Naive B cell (primary cell): ENCODE data around the gene SBF1. TPM values are rescaled to one million over a fixed set of nuclear protein-coding genes. Genes with fewer than 3 reads are reported as not detected.

Source experiments
- ATAC-seq, 2 donors: fragments of 150-1000 bp; cut with Tn5 transposase; 2 replicates each; pipeline ENCODE4 v1.10.0; 2021; ENCODE audit warnings: low read depth in 2 of 2, mild to moderate bottlenecking in 2 of 2, moderate library complexity in 2 of 2
- DNase-seq: peaks from one replicate; pipeline ENCODE4 v3.0.0; 2022
- H3K27ac Mint-ChIP-seq, 6 donors: one replicate each; pipeline ENCODE4 v1.8.0; 2020 to 2022; ENCODE audit warnings: mild to moderate bottlenecking in 6 of 6, mixed read lengths in 6 of 6, moderate library complexity in 5 of 6, inconsistent platforms in 2 of 6
- H3K27me3 Mint-ChIP-seq, 3 donors: one replicate each; pipeline ENCODE4 v1.8.0; 2021 to 2022; ENCODE audit warnings: mixed read lengths in 3 of 3, mild to moderate bottlenecking in 1 of 3
- H3K36me3 Mint-ChIP-seq, 2 donors: one replicate each; pipeline ENCODE4 v1.8.0; 2020 to 2022; ENCODE audit warnings: mixed read lengths in 2 of 2, inconsistent platforms in 1 of 2, mild to moderate bottlenecking in 1 of 2
- H3K4me1 Mint-ChIP-seq, 3 donors: one replicate each; pipeline ENCODE4 v1.8.0; 2020 to 2022; ENCODE audit warnings: mixed read lengths in 3 of 3, inconsistent platforms in 1 of 3, mild to moderate bottlenecking in 1 of 3, moderate library complexity in 1 of 3
- H3K4me3 Mint-ChIP-seq, 8 donors: one replicate each; pipeline ENCODE4 v1.8.0; 2020 to 2022; ENCODE audit warnings: mild to moderate bottlenecking in 8 of 8, mixed read lengths in 8 of 8, moderate library complexity in 8 of 8, inconsistent platforms in 2 of 8
- H3K9me3 Mint-ChIP-seq, 7 donors: one replicate each; pipeline ENCODE4 v1.8.0; 2020 to 2022; ENCODE audit warnings: mixed read lengths in 7 of 7, mild to moderate bottlenecking in 5 of 7, inconsistent platforms in 2 of 7, moderate library complexity in 1 of 7
- polyA plus RNA-seq, 6 donors: library from polyadenylated mRNA; unstranded; fragments of 300-500 nt; fragmentation: Illumina TruSeq; gene quantifications; one replicate each; pipeline ENCODE4 v1.2.3, GENCODE V29; 2021; ENCODE audit warnings: low read depth in 6 of 6

Gene SBF1
- polyA plus RNA-seq, 6 donors from 2014 or later, result 6.9 to 26.6 (median 11.4) TPM

- DNase-seq (no peak), ATAC-seq (no peak)
- Mint-ChIP-seq H3K27ac (peak within 1 kb of the TSS in 4 of 6 donors; percentile 2 to 70 (median 44)), H3K4me1 (peaks cover 11 to 17% (median 14%) of the 10 kb centered on the region in 3 donors), H3K27me3 (peaks cover 0 to 22% (median 5%) of the 10 kb centered on the region in 3 donors), H3K36me3 (no peaks in the 10 kb centered on the region), H3K4me3 (peak within 1 kb of the TSS in 2 of 8 donors; percentile 22 to 42), H3K9me3 (no peaks in the 10 kb centered on the region)
Observed at GRCh38 chr22:50486561-50487289, 11.9 kb upstream of the SBF1 start, which contains the start of gene MIOX. TSS of gene MIOX (plus strand) at chr22:50486859. CDS start at chr22:50486898, 39 bp downstream.

- DNase-seq, result no peak
- ATAC-seq, result no peak
- Mint-ChIP-seq H3K9me3 (no peaks in the 10 kb centered on the region), H3K4me3 (peak overlapping the region in 2 of 8 donors; percentile 1 to 76), H3K27me3 (peaks cover 0 to 22% (median 0%) of the 10 kb centered on the region in 3 donors), H3K27ac (peak overlapping the region in 3 of 6 donors; percentile 65 to 70 (median 69)), H3K36me3 (no peaks in the 10 kb centered on the region), H3K4me1 (peaks cover 4 to 9% (median 6%) of the 10 kb centered on the region in 3 donors)
Observed at GRCh38 chr22:50485221-50486131, 10.6 kb upstream of the SBF1 start.

- Mint-ChIP-seq H3K9me3 (no peaks in the 10 kb centered on the region), H3K27ac (peak overlapping the region in 1 of 6 donors; percentile 33), H3K36me3 (no peaks in the 10 kb centered on the region), H3K27me3 (peaks cover 0 to 32% (median 6%) of the 10 kb centered on the region in 3 donors), H3K4me3 (peak overlapping the region in 3 of 8 donors; percentile 18 to 50 (median 40)), H3K4me1 (peaks cover 7 to 16% (median 15%) of the 10 kb centered on the region in 3 donors)
- ATAC-seq (peak in 1 of 2 donors; percentile 15), DNase-seq (no peak)
Observed at GRCh38 chr22:50483977-50484853, 9.4 kb upstream of the SBF1 start.

- H3K36me3 Mint-ChIP-seq, result no peaks in the 10 kb centered on the region
- H3K27me3 Mint-ChIP-seq, result peaks cover 0 to 32% (median 6%) of the 10 kb centered on the region in 3 donors
- H3K4me1 Mint-ChIP-seq, result peaks cover 7 to 16% (median 15%) of the 10 kb centered on the region in 3 donors
- DNase-seq (no peak), ATAC-seq (no peak)
- H3K27ac Mint-ChIP-seq, result peak overlapping the region in 1 of 6 donors; percentile 33
- H3K4me3 Mint-ChIP-seq, result peak overlapping the region in 2 of 8 donors; percentile 18 to 65
- H3K9me3 Mint-ChIP-seq, result no peaks in the 10 kb centered on the region
Observed at GRCh38 chr22:50483556-50483955, 8.7 kb upstream of the SBF1 start.

- Mint-ChIP-seq H3K4me1 (peaks cover 7 to 16% (median 15%) of the 10 kb centered on the region in 3 donors), H3K4me3 (peak overlapping the region in 3 of 8 donors; percentile 34 to 65 (median 48)), H3K36me3 (no peaks in the 10 kb centered on the region), H3K27ac (no peak overlapping the region), H3K27me3 (peaks cover 0 to 32% (median 6%) of the 10 kb centered on the region in 3 donors), H3K9me3 (no peaks in the 10 kb centered on the region)
- ATAC-seq (no peak), DNase-seq (no peak)
Observed at GRCh38 chr22:50483106-50483505, 8.3 kb upstream of the SBF1 start.

- Mint-ChIP-seq H3K4me3 (peak overlapping the region; percentile 38 to 88 (median 78)), H3K4me1 (peaks cover 7 to 16% (median 15%) of the 10 kb centered on the region in 3 donors), H3K36me3 (no peaks in the 10 kb centered on the region), H3K27me3 (peaks cover 0 to 32% (median 6%) of the 10 kb centered on the region in 3 donors), H3K9me3 (no peaks in the 10 kb centered on the region), H3K27ac (no peak overlapping the region)
- DNase-seq, result no peak
- ATAC-seq, result no peak
Observed at GRCh38 chr22:50482107-50483074, 7.6 kb upstream of the SBF1 start.

GRCh38 chr22:50481440-50482106 lies 6.7 kb upstream of the SBF1 start, which contains the start of gene ADM2:
TSS of gene ADM2 (plus strand) at chr22:50481543. CDS start at chr22:50481848, 305 bp downstream.
- peak within 1 kb of the TSS in 1 of 6 donors; percentile 87 for H3K27ac Mint-ChIP-seq
- peaks cover 0 to 32% (median 6%) of the 10 kb centered on the region in 3 donors for H3K27me3 Mint-ChIP-seq
- no peaks in the 10 kb centered on the region for H3K36me3 Mint-ChIP-seq
- H3K4me1 Mint-ChIP-seq, result peaks cover 11 to 22% (median 21%) of the 10 kb centered on the region in 3 donors
- peak within 1 kb of the TSS; percentile 75 to 88 (median 82) for H3K4me3 Mint-ChIP-seq
- peak; percentile 82 to 85 for ATAC-seq
- no peaks in the 10 kb centered on the region for H3K9me3 Mint-ChIP-seq
- DNase-seq, result peak; percentile 53

GRCh38 chr22:50481045-50481439 lies 6.2 kb upstream of the SBF1 start:
- H3K4me3 Mint-ChIP-seq, result peak overlapping the region; percentile 72 to 87 (median 78)
- no peak for DNase-seq
- H3K27me3 Mint-ChIP-seq, result peaks cover 0 to 31% (median 6%) of the 10 kb centered on the region in 3 donors
- no peaks in the 10 kb centered on the region for H3K9me3 Mint-ChIP-seq
- no peak for ATAC-seq
- no peak overlapping the region for H3K27ac Mint-ChIP-seq
- H3K36me3 Mint-ChIP-seq, result no peaks in the 10 kb centered on the region
- peaks cover 11 to 23% (median 22%) of the 10 kb centered on the region in 3 donors for H3K4me1 Mint-ChIP-seq

- H3K27ac Mint-ChIP-seq, result peak overlapping the region in 4 of 6 donors; percentile 28 to 85 (median 57)
- peak overlapping the region; percentile 24 to 87 (median 78) for H3K4me3 Mint-ChIP-seq
- ATAC-seq (no peak), DNase-seq (no peak)
- peaks cover 11 to 23% (median 22%) of the 10 kb centered on the region in 3 donors for H3K4me1 Mint-ChIP-seq
- H3K27me3 Mint-ChIP-seq, result peaks cover 0 to 21% (median 6%) of the 10 kb centered on the region in 3 donors
- no peaks in the 10 kb centered on the region for H3K9me3 Mint-ChIP-seq
- no peaks in the 10 kb centered on the region for H3K36me3 Mint-ChIP-seq
Observed at GRCh38 chr22:50479721-50480120, 4.9 kb upstream of the SBF1 start.

GRCh38 chr22:50477923-50478322 lies 3.1 kb upstream of the SBF1 start:
- DNase-seq, result no peak
- Mint-ChIP-seq H3K36me3 (no peaks in the 10 kb centered on the region), H3K27ac (peak overlapping the region in 1 of 6 donors; percentile 15), H3K4me1 (peaks cover 21 to 34% (median 30%) of the 10 kb centered on the region in 3 donors), H3K9me3 (peaks cover 0 to 2% (median 0%) of the 10 kb centered on the region in 7 donors), H3K4me3 (peak overlapping the region in 3 of 8 donors; percentile 15 to 79 (median 76)), H3K27me3 (peaks cover 0 to 11% (median 6%) of the 10 kb centered on the region in 3 donors)
- no peak for ATAC-seq

- H3K9me3 Mint-ChIP-seq, result peaks cover 0 to 2% (median 0%) of the 10 kb centered on the region in 7 donors
Observed at GRCh38 chr22:50476868-50477267, 2.0 kb upstream of the SBF1 start.

More at GRCh38 chr22:50476868-50477267, 2.0 kb upstream of the SBF1 start:
- H3K27ac Mint-ChIP-seq, result peak overlapping the region in 4 of 6 donors; percentile 36 to 91 (median 62)
- ATAC-seq (no peak), DNase-seq (no peak)
- peak overlapping the region; percentile 53 to 90 (median 75) for H3K4me3 Mint-ChIP-seq
- peaks cover 0 to 9% (median 6%) of the 10 kb centered on the region in 3 donors for H3K27me3 Mint-ChIP-seq
- H3K4me1 Mint-ChIP-seq, result peaks cover 28 to 45% (median 40%) of the 10 kb centered on the region in 3 donors
- H3K36me3 Mint-ChIP-seq, result no peaks in the 10 kb centered on the region
